HG02642 (cell line): Measurements from ENCODE around the gene MSX2.
"Not testable (repeated sequence)": the region's sequence is repeated elsewhere in the genome, so short reads cannot be mapped to it uniquely, and the experiment has no call there.

Experiments
- ATAC-seq: cut with Tn5 transposase; IDR thresholded peaks from one replicate; pipeline ENCODE4 v1.9.1; 2021; ENCODE audit warnings: mild to moderate bottlenecking; ENCODE audit not compliant: unreplicated experiment, poor library complexity

Gene MSX2

GRCh38 chr5:174732036-174733020 is 7.9 kb downstream of the MSX2 start:
- ATAC-seq: no peak

- ATAC-seq: no peak
These were observed 8.8 kb downstream of the MSX2 start for GRCh38 chr5:174733091-174733690.

GRCh38 chr5:174733836-174734235 is 9.5 kb downstream of the MSX2 start:
- no peak for ATAC-seq

GRCh38 chr5:174734571-174735497 is 10.5 kb downstream of the MSX2 start:
- no peak for ATAC-seq

GRCh38 chr5:174735498-174736330 is 11.3 kb downstream of the MSX2 start:
- no peak for ATAC-seq

- no peak for ATAC-seq
These were observed 11.9 kb downstream of the MSX2 start for GRCh38 chr5:174736331-174736721.

GRCh38 chr5:174736777-174737176 is 12.4 kb downstream of the MSX2 start:
- no peak for ATAC-seq

GRCh38 chr5:174737330-174737729 is 12.9 kb downstream of the MSX2 start:
- no peak for ATAC-seq

GRCh38 chr5:174741352-174741751 is 17.0 kb downstream of the MSX2 start:
- ATAC-seq: no peak

- no peak for ATAC-seq
These were observed 20.5 kb downstream of the MSX2 start for GRCh38 chr5:174744896-174745295.

- no peak for ATAC-seq
These were observed 21.3 kb downstream of the MSX2 start for GRCh38 chr5:174745590-174746103.

GRCh38 chr5:174750711-174751110 is 26.3 kb downstream of the MSX2 start:
- no peak for ATAC-seq

- ATAC-seq: no peak
These were observed 27.0 kb downstream of the MSX2 start for GRCh38 chr5:174751154-174752000.

- ATAC-seq: no peak
These were observed 27.7 kb downstream of the MSX2 start for GRCh38 chr5:174752121-174752520.

GRCh38 chr5:174755106-174755505 is 30.7 kb downstream of the MSX2 start:
- ATAC-seq: no peak

- no peak for ATAC-seq
These were observed 34.7 kb downstream of the MSX2 start for GRCh38 chr5:174759091-174759490.

- ATAC-seq: no peak
These were observed 36.3 kb downstream of the MSX2 start for GRCh38 chr5:174760721-174761120.

- ATAC-seq: not testable (repeated sequence)
These were observed 37.0 kb downstream of the MSX2 start for GRCh38 chr5:174761341-174761740.

GRCh38 chr5:174764309-174764708 is 39.9 kb downstream of the MSX2 start:
- no peak for ATAC-seq
